MM.1S (cell line): ENCODE data around the gene PTPRK.

Experiments used
- DNase-seq: peaks from one replicate; pipeline ENCODE4 v3.0.0-alpha.2; 2015
- H2AFZ ChIP-seq: fragments of 300-600 bp; sonication (generic); 2 replicates; pipeline ENCODE4 v1.6.0; 2016; ENCODE audit warnings: antibody characterized with exemption, low read length
- H3F3A ChIP-seq: fragments of 300-600 bp; sonication (generic); 2 replicates; pipeline ENCODE4 v1.6.1; 2016; ENCODE audit warnings: mild to moderate bottlenecking, antibody characterized with exemption, low read length, moderate library complexity, mixed read lengths; ENCODE audit not compliant: insufficient read depth
- H3K27ac ChIP-seq: fragments of 300-600 bp; sonication (generic); 2 replicates; pipeline ENCODE4 v1.5.1; 2016; ENCODE audit warnings: mild to moderate bottlenecking, low read length
- H3K27me3 ChIP-seq: fragments of 300-600 bp; sonication (generic); replicated peaks from 2 replicates; pipeline ENCODE4 v1.6.0; 2016; ENCODE audit warnings: low read length; ENCODE audit not compliant: insufficient read depth
- H3K36me3 ChIP-seq: fragments of 300-600 bp; sonication (generic); replicated peaks from 2 replicates; pipeline ENCODE4 v1.6.1; 2016; ENCODE audit warnings: mild to moderate bottlenecking, low read length, mixed read lengths; ENCODE audit not compliant: insufficient read depth
- H3K4me1 ChIP-seq: fragments of 300-600 bp; sonication (generic); 2 replicates; pipeline ENCODE4 v1.6.1; 2016; ENCODE audit warnings: low read length, mixed read lengths
- H3K4me2 ChIP-seq: fragments of 300-600 bp; sonication (generic); 2 replicates; pipeline ENCODE4 v1.6.0; 2016; ENCODE audit warnings: low read depth, low read length
- H3K4me3 ChIP-seq: fragments of 300-600 bp; sonication (generic); 2 replicates; pipeline ENCODE4 v1.5.1; 2016; ENCODE audit warnings: low read length, mixed read lengths
- H3K79me2 ChIP-seq: fragments of 300-600 bp; sonication (generic); 2 replicates; pipeline ENCODE4 v1.6.1; 2016; ENCODE audit warnings: mixed run types, low read length, mixed read lengths
- H3K9ac ChIP-seq: fragments of 300-600 bp; sonication (generic); 2 replicates; pipeline ENCODE4 v1.6.1; 2016; ENCODE audit warnings: low read length, mixed read lengths
- H3K9me2 ChIP-seq: fragments of 300-600 bp; sonication (generic); replicated peaks from 2 replicates; pipeline ENCODE4 v1.6.1; 2016; ENCODE audit warnings: mild to moderate bottlenecking, low read length, mixed read lengths; ENCODE audit not compliant: insufficient read depth
- H3K9me3 ChIP-seq: fragments of 300-600 bp; sonication (generic); replicated peaks from 2 replicates; pipeline ENCODE4 v1.6.1; 2016; ENCODE audit warnings: mild to moderate bottlenecking, low read length, mixed read lengths; ENCODE audit not compliant: insufficient read depth
- H4K20me1 ChIP-seq: fragments of 300-600 bp; sonication (generic); 2 replicates; pipeline ENCODE4 v1.6.1; 2016; ENCODE audit warnings: mild to moderate bottlenecking, low read length, moderate library complexity, mixed read lengths; ENCODE audit not compliant: insufficient read depth
- EZH2 ChIP-seq: fragments of 300-600 bp; sonication (generic); optimal IDR thresholded peaks from 2 replicates; pipeline ENCODE3; 2017; ENCODE audit warnings: low read depth, mild to moderate bottlenecking, antibody characterized with exemption, low read length, mixed read lengths
- EZH2phosphoT487 ChIP-seq: fragments of 300-600 bp; sonication (generic); IDR thresholded peaks from 2 replicates; pipeline ENCODE4 v1.6.1; 2018; ENCODE audit warnings: antibody characterized with exemption, low read length
- TF ChIP-seq, protein P1 (sequence below): fragments of 300-600 bp; sonication (generic); IDR thresholded peaks from 2 replicates; pipeline ENCODE4 v1.5.1; 2016; ENCODE audit warnings: antibody characterized with exemption, low read length, mixed read lengths

PTPRK gene

DNA sequence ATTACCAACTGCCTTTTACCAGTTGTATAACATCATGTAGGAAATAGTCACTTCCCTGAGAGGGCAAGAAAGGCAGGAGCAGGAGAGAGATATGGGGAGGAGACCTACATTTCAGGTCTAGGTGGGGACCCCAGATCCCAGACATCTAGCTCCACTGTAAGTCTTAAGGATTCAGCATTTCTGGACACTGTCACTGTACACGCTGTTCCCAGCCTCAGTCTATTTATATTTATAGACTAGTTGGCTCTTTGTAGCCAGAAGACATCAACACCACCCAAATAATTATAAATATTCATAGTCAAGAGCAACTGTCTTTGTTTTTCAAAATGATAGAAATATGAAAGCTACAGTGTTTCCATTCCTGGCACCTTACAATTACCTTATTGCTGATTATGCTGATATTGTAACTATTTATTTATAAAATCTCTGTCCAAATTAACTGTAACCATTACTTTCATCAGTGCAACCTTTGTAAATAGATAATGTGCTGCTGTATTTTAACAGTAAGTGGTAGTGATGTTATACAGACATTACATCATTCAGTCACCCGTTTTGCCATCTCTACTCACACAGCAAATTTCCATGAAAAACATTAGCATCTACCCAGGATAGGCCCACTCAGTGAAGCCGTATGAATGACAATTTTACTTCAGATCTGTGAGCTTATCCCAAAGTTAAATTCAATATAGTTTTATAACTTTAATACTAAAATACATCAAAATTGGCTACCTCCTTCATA lies 162.8 kb downstream of the PTPRK start:
- no peaks in the 10 kb centered on the region for H3K27me3 ChIP-seq
- no peak overlapping the region for H3K9ac ChIP-seq
- H3K4me2 ChIP-seq, result no peak overlapping the region
- H3F3A ChIP-seq, result no peaks in the 10 kb centered on the region
- no peak overlapping the region for H3K27ac ChIP-seq
- H3K9me2 ChIP-seq, result no peaks in the 10 kb centered on the region
- H3K4me1 ChIP-seq, result no peaks in the 10 kb centered on the region
- H2AFZ ChIP-seq, result no peak overlapping the region
- H3K36me3 ChIP-seq, result no peaks in the 10 kb centered on the region
- no peak for DNase-seq
- H3K9me3 ChIP-seq, result no peaks in the 10 kb centered on the region
- H4K20me1 ChIP-seq, result no peaks in the 10 kb centered on the region
- no peak for TF ChIP-seq EZH2
- no peaks in the 10 kb centered on the region for H3K79me2 ChIP-seq
- H3K4me3 ChIP-seq, result no peak overlapping the region

DNA sequence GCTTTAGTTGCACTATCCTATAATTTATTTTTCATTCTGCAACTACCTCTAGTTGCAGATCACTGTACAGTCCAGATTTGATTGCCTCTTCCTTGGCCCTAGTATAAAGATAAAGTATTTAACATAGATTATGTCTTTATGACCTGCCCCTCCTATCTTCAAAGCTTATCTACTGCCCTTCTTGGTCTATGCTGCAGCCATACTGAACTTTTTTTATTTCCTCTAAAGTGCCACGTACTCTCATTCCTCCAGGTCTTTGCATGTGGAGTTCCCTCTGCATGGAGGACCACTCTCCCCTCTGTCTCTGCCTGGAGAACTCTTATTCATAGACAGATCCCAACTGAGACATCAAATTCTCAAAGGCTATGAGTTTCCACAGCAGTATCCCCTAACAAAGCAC lies 168.0 kb downstream of the PTPRK start:
- no peaks in the 10 kb centered on the region for H3K36me3 ChIP-seq
- H3K4me3 ChIP-seq, result no peak overlapping the region
- no peaks in the 10 kb centered on the region for H3F3A ChIP-seq
- H3K79me2 ChIP-seq, result no peaks in the 10 kb centered on the region
- TF ChIP-seq, protein P1, sequence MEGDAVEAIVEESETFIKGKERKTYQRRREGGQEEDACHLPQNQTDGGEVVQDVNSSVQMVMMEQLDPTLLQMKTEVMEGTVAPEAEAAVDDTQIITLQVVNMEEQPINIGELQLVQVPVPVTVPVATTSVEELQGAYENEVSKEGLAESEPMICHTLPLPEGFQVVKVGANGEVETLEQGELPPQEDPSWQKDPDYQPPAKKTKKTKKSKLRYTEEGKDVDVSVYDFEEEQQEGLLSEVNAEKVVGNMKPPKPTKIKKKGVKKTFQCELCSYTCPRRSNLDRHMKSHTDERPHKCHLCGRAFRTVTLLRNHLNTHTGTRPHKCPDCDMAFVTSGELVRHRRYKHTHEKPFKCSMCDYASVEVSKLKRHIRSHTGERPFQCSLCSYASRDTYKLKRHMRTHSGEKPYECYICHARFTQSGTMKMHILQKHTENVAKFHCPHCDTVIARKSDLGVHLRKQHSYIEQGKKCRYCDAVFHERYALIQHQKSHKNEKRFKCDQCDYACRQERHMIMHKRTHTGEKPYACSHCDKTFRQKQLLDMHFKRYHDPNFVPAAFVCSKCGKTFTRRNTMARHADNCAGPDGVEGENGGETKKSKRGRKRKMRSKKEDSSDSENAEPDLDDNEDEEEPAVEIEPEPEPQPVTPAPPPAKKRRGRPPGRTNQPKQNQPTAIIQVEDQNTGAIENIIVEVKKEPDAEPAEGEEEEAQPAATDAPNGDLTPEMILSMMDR, result no peak
- TF ChIP-seq EZH2 (no peak), EZH2phosphoT487 (no peak)
- H4K20me1 ChIP-seq, result no peaks in the 10 kb centered on the region
- no peaks in the 10 kb centered on the region for H3K9me3 ChIP-seq
- H3K4me2 ChIP-seq, result no peak overlapping the region
- no peak overlapping the region for H3K9ac ChIP-seq
- H2AFZ ChIP-seq, result no peak overlapping the region
- no peaks in the 10 kb centered on the region for H3K4me1 ChIP-seq
- H3K27me3 ChIP-seq, result no peaks in the 10 kb centered on the region
- DNase-seq, result no peak
- H3K9me2 ChIP-seq, result no peaks in the 10 kb centered on the region
- no peak overlapping the region for H3K27ac ChIP-seq

DNA sequence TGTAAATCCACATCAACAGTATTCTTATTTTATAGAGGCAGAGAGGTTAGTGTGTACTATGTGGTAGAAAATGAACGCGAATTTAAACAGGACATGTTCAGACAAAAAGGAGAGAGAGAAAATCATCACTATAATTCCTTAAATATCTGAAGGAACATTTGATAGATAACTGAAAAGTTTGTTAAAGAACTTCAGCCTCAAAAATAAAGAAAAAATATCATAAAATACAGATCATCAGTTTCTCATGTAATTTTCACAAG lies 169.2 kb downstream of the PTPRK start:
- no peak for DNase-seq
- Histone ChIP-seq H4K20me1 (no peaks in the 10 kb centered on the region), H3K4me1 (no peaks in the 10 kb centered on the region), H3K9me3 (no peaks in the 10 kb centered on the region), H3K4me3 (no peak overlapping the region), H3K9me2 (no peaks in the 10 kb centered on the region), H3K79me2 (no peaks in the 10 kb centered on the region), H3K4me2 (no peak overlapping the region), H3K27ac (no peak overlapping the region), H3F3A (no peaks in the 10 kb centered on the region), H3K27me3 (no peaks in the 10 kb centered on the region), H2AFZ (no peak overlapping the region), H3K36me3 (no peaks in the 10 kb centered on the region), H3K9ac (no peak overlapping the region)
- no peak for TF ChIP-seq EZH2

GRCh38 chr6:128350416-128351254 lies 169.8 kb downstream of the PTPRK start:
- Histone ChIP-seq H2AFZ (no peak overlapping the region), H3K9me2 (no peaks in the 10 kb centered on the region), H3K27ac (no peak overlapping the region), H3K4me1 (no peaks in the 10 kb centered on the region), H3K79me2 (no peaks in the 10 kb centered on the region), H3F3A (no peaks in the 10 kb centered on the region), H3K27me3 (no peaks in the 10 kb centered on the region), H4K20me1 (no peaks in the 10 kb centered on the region), H3K36me3 (no peaks in the 10 kb centered on the region), H3K9ac (no peak overlapping the region), H3K9me3 (no peaks in the 10 kb centered on the region), H3K4me2 (no peak overlapping the region), H3K4me3 (no peak overlapping the region)
- TF ChIP-seq, protein P1, result no peak
- TF ChIP-seq EZH2phosphoT487 (no peak), EZH2 (no peak)
- DNase-seq, result no peak
